ENCODE data around the gene DDX59. TPM values are rescaled to one million over a fixed set of nuclear protein-coding genes. Genes with fewer than 3 reads are reported as not detected.

Gene DDX59
- total RNA-seq, 2 donors from 2014 or later: 19.5 to 28.1 TPM

- Histone ChIP-seq H3K36me3 (no peaks in the 10 kb centered on the region), H3K27me3 (replicated peaks; ENCODE audit: insufficient read depth) (no peaks in the 10 kb centered on the region), H3K4me3 (peak within 1 kb of the TSS; percentile 47 to 55), H3K4me1 (replicated peaks) (no peaks in the 10 kb centered on the region), H3K9me3 (no peaks in the 10 kb centered on the region), H3K27ac (peak within 1 kb of the TSS; percentile 29 to 48)
- TF ChIP-seq CTCF (IDR thresholded peaks at IDR 0.05): peak in 1 of 4 experiments; percentile 22
- no peak for TF ChIP-seq POLR2A (IDR thresholded peaks at IDR 0.05)
- peak; percentile 77 for TF ChIP-seq POLR2AphosphoS5 (IDR thresholded peaks at IDR 0.05)
- peak; percentile 88 for DNase-seq (ENCODE audit: low spot score)
- intact Hi-C loops (cut with DNase I): loop anchor here (5.0 kb wide), 3 partner anchors 117 to 217 kb away; partner anchors contain the start of gene CAMSAP2
- WGBS: under 1% methylated on average over 51 of the region's 59 CpGs
Measured at GRCh38 chr1:200620273-200621131, 49.2 kb downstream of the DDX59 start, which contains the start of gene KIF14. KIF14 (minus strand) TSS chr1:200620751; CDS start chr1:200618723, 2,028 bp downstream.

GRCh38 chr1:200619894-200620272 is 49.8 kb downstream of the DDX59 start:
- Histone ChIP-seq H3K36me3 (no peaks in the 10 kb centered on the region), H3K4me3 (peak overlapping the region; percentile 47 to 55), H3K4me1 (replicated peaks) (no peaks in the 10 kb centered on the region), H3K9me3 (no peaks in the 10 kb centered on the region), H3K27ac (peak overlapping the region in 1 of 2 donors; percentile 48), H3K27me3 (replicated peaks; ENCODE audit: insufficient read depth) (no peaks in the 10 kb centered on the region)
- DNase-seq (ENCODE audit: low spot score): no peak
- 5% methylated on average over 6 of the region's 6 CpGs for WGBS
- intact Hi-C loops (cut with DNase I): loop anchor here (5.0 kb wide), 3 partner anchors 117 to 217 kb away; partner anchors contain the start of gene CAMSAP2
- no peak for TF ChIP-seq CTCF (IDR thresholded peaks at IDR 0.05)
- TF ChIP-seq POLR2AphosphoS5 (IDR thresholded peaks at IDR 0.05): no peak
- no peak for TF ChIP-seq POLR2A (IDR thresholded peaks at IDR 0.05)

GRCh38 chr1:200610846-200611245 is 58.9 kb downstream of the DDX59 start:
- Histone ChIP-seq H3K4me3 (no peak overlapping the region), H3K27me3 (replicated peaks; ENCODE audit: insufficient read depth) (no peaks in the 10 kb centered on the region), H3K4me1 (replicated peaks) (no peaks in the 10 kb centered on the region), H3K9me3 (no peaks in the 10 kb centered on the region), H3K36me3 (no peaks in the 10 kb centered on the region), H3K27ac (no peak overlapping the region)
- intact Hi-C loops (cut with DNase I): no loop called here
- no peak for TF ChIP-seq POLR2AphosphoS5 (IDR thresholded peaks at IDR 0.05)
- TF ChIP-seq POLR2A (IDR thresholded peaks at IDR 0.05): no peak
- TF ChIP-seq CTCF (IDR thresholded peaks at IDR 0.05): no peak
- WGBS: 74% methylated on average over 2 of the region's 2 CpGs
- no peak for DNase-seq (ENCODE audit: low spot score)

GRCh38 chr1:200602632-200603031 is 67.1 kb downstream of the DDX59 start:
- 95% methylated on average over 1 of the region's 1 CpG for WGBS
- Histone ChIP-seq H3K36me3 (no peaks in the 10 kb centered on the region), H3K27me3 (replicated peaks; ENCODE audit: insufficient read depth) (no peaks in the 10 kb centered on the region), H3K9me3 (no peaks in the 10 kb centered on the region), H3K27ac (no peak overlapping the region), H3K4me3 (no peak overlapping the region), H3K4me1 (replicated peaks) (no peaks in the 10 kb centered on the region)
- TF ChIP-seq POLR2AphosphoS5 (IDR thresholded peaks at IDR 0.05) (no peak), CTCF (IDR thresholded peaks at IDR 0.05) (no peak), POLR2A (IDR thresholded peaks at IDR 0.05) (no peak)
- DNase-seq (ENCODE audit: low spot score): no peak
- intact Hi-C loops (cut with DNase I): no loop called here

Other genes starting within 250 kb of the DDX59 start
- gene KIF14, start 49.2 kb downstream of the DDX59 start, total RNA-seq: 1 to 10 TPM in 1 of 2 donors, under 1 TPM in 1; 0.23 to 1.7 TPM
- 10 to 100 TPM; 15.8 to 22.8 TPM for gene CAMSAP2, start 69.0 kb upstream of the DDX59 start, total RNA-seq
- gene GPR25, start 203.1 kb upstream of the DDX59 start, total RNA-seq: 1 to 10 TPM in 1 of 2 donors, not detected in 1; 1.2 TPM
- 10 to 100 TPM in 1 of 2 donors, 1 to 10 TPM in 1; 7.4 to 27.1 TPM for gene INAVA, start 225.0 kb upstream of the DDX59 start, total RNA-seq

Measured in prostate gland (tissue), 2 donors.